Right lobe of liver (tissue), 6 donors: ENCODE measurements around the gene DLST. TPM values are rescaled to one million over a fixed set of nuclear protein-coding genes. Genes with fewer than 3 reads are reported as not detected.

ENCODE experiments used
- ATAC-seq, 4 donors: fragments of 200-7000 bp; cut with Tn5 transposase; one replicate each; pipeline ENCODE4 v1.9.1; 2020; ENCODE audit warnings: mild to moderate bottlenecking in 4 of 4, moderate library complexity in 4 of 4
- DNase-seq, 3 donors: peaks; one replicate each; pipeline ENCODE4 v3.0.0-alpha.2; 2020
- H3K27ac ChIP-seq, 3 donors: fragments of 200-600 bp; one replicate each; pipeline ENCODE4 v1.8.0; 2022
- H3K27me3 ChIP-seq, 2 donors: fragments of 200-600 bp; one replicate each; pipeline ENCODE4 v1.8.0; 2022
- H3K36me3 ChIP-seq, 4 donors: fragments of 200-600 bp; sonication (generic) in 1 of 4; one replicate each; pipeline versions ENCODE4 v1.5.1 to v1.8.0; 2017 to 2022; ENCODE audit warnings: control low read depth in 1 of 4
- H3K4me1 ChIP-seq, 4 donors: fragments of 200-600 bp; sonication (generic) in 1 of 4; one replicate each; pipeline versions ENCODE4 v1.5.1 to v1.8.0; 2017 to 2022; ENCODE audit warnings: control low read depth in 1 of 4
- H3K4me3 ChIP-seq, 3 donors: fragments of 200-600 bp; one replicate each; pipeline ENCODE4 v1.8.0; 2022
- H3K9me3 ChIP-seq, 4 donors: fragments of 200-600 bp; sonication (generic) in 1 of 4; one replicate each; pipeline versions ENCODE4 v1.5.1 to v1.8.0; 2017 to 2022; ENCODE audit warnings: control low read depth in 1 of 4
- CTCF ChIP-seq, 4 donors: fragments of 200-600 bp in 3 of 4; fragments of 450-650 bp in 1 of 4; IDR thresholded peaks; one replicate each; pipeline versions ENCODE4 v1.5.1 to v1.8.0; 2016 to 2022; ENCODE audit warnings: antibody characterized with exemption in 4 of 4, mild to moderate bottlenecking in 2 of 4
- POLR2A ChIP-seq: fragments of 450-650 bp; IDR thresholded peaks from one replicate; pipeline ENCODE4 v1.6.1; 2017; ENCODE audit warnings: antibody characterized with exemption, mild to moderate bottlenecking
- WGBS: methylation state at CpG from one replicate; pipeline ENCODE4 v1.1.6; 2018; ENCODE audit warnings: low coverage, low lambda C conversion rate; ENCODE audit not compliant: insufficient coverage; ENCODE audit errors: missing lambda C conversion rate; 5-methylcytosine and 5-hydroxymethylcytosine counted together
- intact Hi-C, 2 donors: fragments of 100-400 bp; cut with DNase I; formaldehyde crosslinking; loops; one replicate each; pipeline versions ENCODE4 v1.11.2 to v1.14.1; 2022
- total RNA-seq, 6 experiments: library from RNA; depleted of rRNA in 2 of 6; stranded (reverse); fragments of >200 nt in 2 of 6; fragmentation: NEBNext Ultra II Directional in 3 of 6; extraction: Animal tissue kit (Norgen Biotek cat#: 25700) in 3 of 6; gene quantifications; one replicate each; pipeline versions ENCODE4 v1.1.0 to v1.2.4, GENCODE V29; 2016 to 2023
- donor health status: DM: no; HTN: yes; CAD: no.
- donor health status: DM: no; HTN: no; CAD: no.
- donor health status: DM: no; HTN: no; CAD: no.
- donor health status: DM: no; HTN: yes; CAD: no.
- donor health status: DM: no; HTN: yes; CAD: no.

Gene DLST
- total RNA-seq, 6 experiments from 2014 or later = 63.8 to 112 (median 68.8) TPM

GRCh38 chr14:74898083-74898482 is 16.4 kb downstream of the DLST start:
- Histone ChIP-seq H3K4me1 (peaks cover 0 to 22% (median 4%) of the 10 kb centered on the region in 4 donors), H3K9me3 (no peaks in the 10 kb centered on the region), H3K27ac (peak overlapping the region in 2 of 3 donors; percentile 54 to 73), H3K36me3 (peaks cover 22 to 85% (median 55%) of the 10 kb centered on the region in 4 donors), H3K27me3 (no peaks in the 10 kb centered on the region), H3K4me3 (no peak overlapping the region)
- WGBS = 39% methylated on average over 2 of the region's 2 CpGs
- ATAC-seq (peak; percentile 28 to 51 (median 36)), DNase-seq (no peak)
- intact Hi-C loops = no loop called here
- TF ChIP-seq POLR2A = no peak
- TF ChIP-seq CTCF (IDR thresholded peaks at IDR 0.05) = no peak

DNA sequence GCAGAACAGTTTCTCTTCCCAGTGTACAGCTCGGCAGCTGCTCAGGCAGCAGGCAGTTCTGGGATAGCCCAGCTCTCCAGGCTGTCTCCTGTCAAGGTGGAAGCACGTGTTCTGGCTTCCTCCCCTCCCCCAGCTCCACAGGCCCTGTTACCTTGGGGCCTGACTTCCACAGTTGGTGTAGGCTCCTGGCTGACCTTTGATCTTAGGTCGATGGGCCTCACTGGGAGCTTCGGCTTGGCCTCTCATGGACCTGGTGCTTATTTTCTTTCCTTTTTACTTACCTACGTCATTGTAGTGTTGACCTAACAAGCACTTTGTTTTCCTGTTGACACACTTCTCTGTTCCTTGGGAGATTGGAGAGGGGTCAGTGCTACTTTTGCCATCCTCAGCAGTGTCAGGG is 17.0 kb downstream of the DLST start:
- DNase-seq (peak; percentile 75 to 93 (median 89)), ATAC-seq (peak; percentile 92 to 97 (median 94))
- peaks cover 22 to 83% (median 52%) of the 10 kb centered on the region in 4 donors for H3K36me3 ChIP-seq
- 32% methylated on average over 5 of the region's 5 CpGs for WGBS
- TF ChIP-seq CTCF (IDR thresholded peaks at IDR 0.05) (no peak), POLR2A (no peak)
- H3K4me3 ChIP-seq = no peak overlapping the region
- H3K27ac ChIP-seq = peak overlapping the region in 2 of 3 donors; percentile 54 to 73
- peaks cover 0 to 22% (median 4%) of the 10 kb centered on the region in 4 donors for H3K4me1 ChIP-seq
- H3K9me3 ChIP-seq = no peaks in the 10 kb centered on the region
- no peaks in the 10 kb centered on the region for H3K27me3 ChIP-seq
- intact Hi-C loops = no loop called here

GRCh38 chr14:74902941-74903705 is 21.4 kb downstream of the DLST start:
- H3K36me3 ChIP-seq = peaks cover 15 to 46% (median 36%) of the 10 kb centered on the region in 4 donors
- no peak for TF ChIP-seq POLR2A
- TF ChIP-seq CTCF (IDR thresholded peaks at IDR 0.05) = no peak
- ATAC-seq (no peak), DNase-seq (no peak)
- H3K27ac ChIP-seq = no peak overlapping the region
- no peaks in the 10 kb centered on the region for H3K9me3 ChIP-seq
- no peak overlapping the region for H3K4me3 ChIP-seq
- no peaks in the 10 kb centered on the region for H3K27me3 ChIP-seq
- WGBS = 39% methylated on average over 5 of the region's 10 CpGs
- intact Hi-C loops = no loop called here
- H3K4me1 ChIP-seq = peaks cover 0 to 14% (median 2%) of the 10 kb centered on the region in 4 donors

DNA sequence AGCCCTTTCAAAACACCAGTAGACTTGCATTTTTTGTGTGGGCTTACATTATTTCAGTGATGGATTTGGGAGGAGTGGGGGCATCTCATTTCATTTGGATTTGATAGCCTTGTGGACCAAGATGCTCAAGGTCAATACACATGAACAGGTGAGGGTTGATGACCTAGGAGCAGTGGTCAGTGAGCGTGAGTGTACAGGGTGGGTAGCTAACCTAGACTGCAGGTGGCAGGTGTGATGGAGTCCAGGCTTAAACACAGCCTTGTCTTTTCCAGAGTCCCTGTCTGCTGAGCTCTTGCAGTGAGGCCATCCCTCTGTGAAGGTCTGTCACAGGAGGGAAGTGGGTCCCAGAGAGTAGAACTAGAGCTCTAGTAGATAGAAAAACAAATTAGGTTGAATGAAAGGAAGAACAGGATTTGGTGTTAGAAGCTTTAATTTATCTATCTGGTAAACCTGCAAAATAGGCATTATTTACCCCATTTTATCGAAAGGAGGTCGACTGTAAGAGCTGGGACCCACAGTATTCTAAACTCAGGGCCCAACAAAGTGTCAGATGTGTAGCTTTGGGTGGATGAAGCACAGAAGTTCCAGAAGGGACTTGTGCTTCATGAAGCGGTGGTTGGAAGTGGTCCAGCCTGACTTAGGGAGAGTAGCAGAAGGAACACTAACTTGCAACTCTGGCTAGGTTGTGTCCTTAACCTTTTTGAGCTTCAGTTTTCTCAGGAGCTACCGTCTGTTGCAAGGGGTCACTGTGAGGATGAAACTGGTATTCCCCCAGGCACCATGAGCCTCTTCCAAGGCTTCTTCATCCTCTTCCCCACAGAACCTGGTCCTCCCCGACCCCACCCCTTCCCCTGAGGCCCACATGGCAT is 23.2 kb downstream of the DLST start:
- intact Hi-C loops = loop anchor here (5.0 kb wide), 1 partner anchor 43 kb away; no protein-coding TSS in a partner anchor
- TF ChIP-seq CTCF (IDR thresholded peaks at IDR 0.05) (no peak), POLR2A (no peak)
- Histone ChIP-seq H3K4me1 (no peaks in the 10 kb centered on the region), H3K36me3 (peaks cover 15 to 37% (median 27%) of the 10 kb centered on the region in 4 donors), H3K27ac (no peak overlapping the region), H3K4me3 (no peak overlapping the region), H3K27me3 (no peaks in the 10 kb centered on the region), H3K9me3 (no peaks in the 10 kb centered on the region)
- ATAC-seq = no peak
- no peak for DNase-seq
- 80% methylated on average over 3 of the region's 6 CpGs for WGBS
